ENCODE measurements around the gene TPM4.
A peak's percentile ranks its signal among the peaks of the same experiment; 100 is the strongest.

TPM4 gene

GRCh38 chr19:16089010-16089846 lies 12.9 kb downstream of the TPM4 start:
- 0 out of 2 replicates have a peak, but pooled peaks have one; percentile 8 for TF ChIP-seq EGR1 (IDR thresholded peaks at IDR 0.05)
- TF ChIP-seq RAD21 (IDR thresholded peaks at IDR 0.05; ENCODE audit: low read depth) = peak; percentile 4; the same call in 1 of the 2 replicates
- TF ChIP-seq FOXM1 (IDR thresholded peaks at IDR 0.05; ENCODE audit: borderline replicate concordance, low read depth) = peak; percentile 74
- TF ChIP-seq EP300 (IDR thresholded peaks at IDR 0.05; ENCODE audit: borderline replicate concordance) = peak; percentile 86
- no peak for TF ChIP-seq NFIC (IDR thresholded peaks at IDR 0.05)
- peak; percentile 43 for TF ChIP-seq YY1 (IDR thresholded peaks at IDR 0.05; ENCODE audit: low read depth)
- TF ChIP-seq CEBPB (IDR thresholded peaks at IDR 0.05) = no peak
- TF ChIP-seq ZBTB7A (IDR thresholded peaks at IDR 0.05; ENCODE audit: low read depth) = no peak
- TF ChIP-seq TCF12 (IDR thresholded peaks at IDR 0.05; ENCODE audit: low read depth) = peak; percentile 80
- peak; percentile 83 for TF ChIP-seq TEAD4 (IDR thresholded peaks at IDR 0.05)
- TF ChIP-seq REST (IDR thresholded peaks at IDR 0.05; ENCODE audit: low read depth) = no peak

GRCh38 chr19:16091546-16092475 lies 15.5 kb downstream of the TPM4 start:
- TF ChIP-seq RAD21 (IDR thresholded peaks at IDR 0.05; ENCODE audit: low read depth) (no peak), TAF1 (IDR thresholded peaks at IDR 0.05; ENCODE audit: low read depth) (no peak), CEBPB (IDR thresholded peaks at IDR 0.05) (no peak), EP300 (IDR thresholded peaks at IDR 0.05; ENCODE audit: borderline replicate concordance) (no peak), TEAD4 (IDR thresholded peaks at IDR 0.05) (no peak), ZBTB7A (IDR thresholded peaks at IDR 0.05; ENCODE audit: low read depth) (no peak), CREB1 (IDR thresholded peaks at IDR 0.05; ENCODE audit: low read depth) (no peak), FOXM1 (IDR thresholded peaks at IDR 0.05; ENCODE audit: borderline replicate concordance, low read depth) (no peak), EGR1 (IDR thresholded peaks at IDR 0.05) (no peak), REST (IDR thresholded peaks at IDR 0.05; ENCODE audit: low read depth) (no peak), USF1 (IDR thresholded peaks at IDR 0.05) (no peak), NFIC (IDR thresholded peaks at IDR 0.05) (no peak), TCF12 (IDR thresholded peaks at IDR 0.05; ENCODE audit: low read depth) (no peak), MAX (IDR thresholded peaks at IDR 0.05) (no peak), YY1 (IDR thresholded peaks at IDR 0.05; ENCODE audit: low read depth) (no peak)

GRCh38 chr19:16094360-16095070 lies 18.2 kb downstream of the TPM4 start:
- no peak for TF ChIP-seq TCF12 (IDR thresholded peaks at IDR 0.05; ENCODE audit: low read depth)
- no peak for TF ChIP-seq YY1 (IDR thresholded peaks at IDR 0.05; ENCODE audit: low read depth)
- no peak for TF ChIP-seq USF1 (IDR thresholded peaks at IDR 0.05)
- TF ChIP-seq MAX (IDR thresholded peaks at IDR 0.05) = no peak
- no peak for TF ChIP-seq EGR1 (IDR thresholded peaks at IDR 0.05)
- no peak for TF ChIP-seq TEAD4 (IDR thresholded peaks at IDR 0.05)
- TF ChIP-seq TAF1 (IDR thresholded peaks at IDR 0.05; ENCODE audit: low read depth) = no peak
- TF ChIP-seq RAD21 (IDR thresholded peaks at IDR 0.05; ENCODE audit: low read depth) = no peak
- TF ChIP-seq CREB1 (IDR thresholded peaks at IDR 0.05; ENCODE audit: low read depth) = no peak
- no peak for TF ChIP-seq CEBPB (IDR thresholded peaks at IDR 0.05)
- no peak for TF ChIP-seq ZBTB7A (IDR thresholded peaks at IDR 0.05; ENCODE audit: low read depth)
- no peak for TF ChIP-seq EP300 (IDR thresholded peaks at IDR 0.05; ENCODE audit: borderline replicate concordance)
- no peak for TF ChIP-seq FOXM1 (IDR thresholded peaks at IDR 0.05; ENCODE audit: borderline replicate concordance, low read depth)
- TF ChIP-seq REST (IDR thresholded peaks at IDR 0.05; ENCODE audit: low read depth) = no peak
- no peak for TF ChIP-seq NFIC (IDR thresholded peaks at IDR 0.05)
